ENCODE data around the gene CHAT.

GRCh38 chr10:49688920-49689319, 75.1 kb downstream of the CHAT start:
- no peak for TF ChIP-seq POLR2A (IDR thresholded peaks at IDR 0.05; ENCODE audit: low read depth, low read length)
- no peak for TF ChIP-seq POLR2AphosphoS5 (IDR thresholded peaks at IDR 0.05; ENCODE audit: low read depth, low read length)
- no peak for TF ChIP-seq TAF1 (IDR thresholded peaks at IDR 0.05; ENCODE audit: low read depth, low read length)

Data from GM12891 (cell line).